ENCODE measurements around the gene TNS1.
"Not testable (repeated sequence)": the region's sequence is repeated elsewhere in the genome, so short reads cannot be mapped to it uniquely, and the experiment has no call there.

The TNS1 gene

GRCh38 chr2:217789003-217789735 lies 213.6 kb downstream of the TNS1 start:
- H3K27me3 ChIP-seq (ENCODE audit: insufficient read depth, low read length) = peaks cover 4% of the 10 kb centered on the region; the same call in 1 of the 2 replicates
- H3K4me3 ChIP-seq (ENCODE audit: low read length) = 0 out of 2 replicates have a peak overlapping the region, but pooled peaks have one; percentile 17
- H3K9me3 ChIP-seq (ENCODE audit: insufficient read depth, low read depth, low read length) = peaks cover 6% of the 10 kb centered on the region; the same call in 1 of the 2 replicates
- no peak overlapping the region for H3K9ac ChIP-seq (ENCODE audit: low read depth, low read length)
- no peak overlapping the region for H3K27ac ChIP-seq (ENCODE audit: low read depth, low read length)
- H3K36me3 ChIP-seq (ENCODE audit: insufficient read depth, low read length) = no peaks in the 10 kb centered on the region
- WGBS = 39% methylated on average over 15 of the region's 15 CpGs
- H3K4me1 ChIP-seq (ENCODE audit: insufficient read depth, low read length) = no peaks in the 10 kb centered on the region

- no peak overlapping the region for H3K4me3 ChIP-seq (ENCODE audit: low read length)
- peaks cover 4% of the 10 kb centered on the region; the same call in 1 of the 2 replicates for H3K27me3 ChIP-seq (ENCODE audit: insufficient read depth, low read length)
- H3K36me3 ChIP-seq (ENCODE audit: insufficient read depth, low read length) = no peaks in the 10 kb centered on the region
- H3K9me3 ChIP-seq (ENCODE audit: insufficient read depth, low read depth, low read length) = peaks cover 6% of the 10 kb centered on the region; the same call in 1 of the 2 replicates
- no peak overlapping the region for H3K27ac ChIP-seq (ENCODE audit: low read depth, low read length)
- H3K9ac ChIP-seq (ENCODE audit: low read depth, low read length) = no peak overlapping the region
- WGBS = 92% methylated on average over 7 of the region's 7 CpGs
- H3K4me1 ChIP-seq (ENCODE audit: insufficient read depth, low read length) = no peaks in the 10 kb centered on the region
These were observed 214.2 kb downstream of the TNS1 start for GRCh38 chr2:217788669-217789002.

GRCh38 chr2:217787160-217787877 lies 215.5 kb downstream of the TNS1 start:
- WGBS = 96% methylated on average over 37 of the region's 37 CpGs
- no peak overlapping the region for H3K27ac ChIP-seq (ENCODE audit: low read depth, low read length)
- no peaks in the 10 kb centered on the region for H3K4me1 ChIP-seq (ENCODE audit: insufficient read depth, low read length)
- H3K36me3 ChIP-seq (ENCODE audit: insufficient read depth, low read length) = no peaks in the 10 kb centered on the region
- peaks cover 6% of the 10 kb centered on the region; the same call in 1 of the 2 replicates for H3K9me3 ChIP-seq (ENCODE audit: insufficient read depth, low read depth, low read length)
- H3K4me3 ChIP-seq (ENCODE audit: low read length) = no peak overlapping the region
- H3K27me3 ChIP-seq (ENCODE audit: insufficient read depth, low read length) = peaks cover 4% of the 10 kb centered on the region; the same call in 1 of the 2 replicates
- H3K9ac ChIP-seq (ENCODE audit: low read depth, low read length) = no peak overlapping the region

- H3K9me3 ChIP-seq (ENCODE audit: insufficient read depth, low read depth, low read length); H3K9ac ChIP-seq (ENCODE audit: low read depth, low read length); H3K27ac ChIP-seq (ENCODE audit: low read depth, low read length); H3K27me3 ChIP-seq (ENCODE audit: insufficient read depth, low read length); H3K4me1 ChIP-seq (ENCODE audit: insufficient read depth, low read length); H3K4me3 ChIP-seq (ENCODE audit: low read length); H3K36me3 ChIP-seq (ENCODE audit: insufficient read depth, low read length): not testable (repeated sequence)
- 95% methylated on average over 5 of the region's 5 CpGs for WGBS
These were observed 216.2 kb downstream of the TNS1 start for GRCh38 chr2:217786560-217786959.

- H3K4me1 ChIP-seq (ENCODE audit: insufficient read depth, low read length) = no peaks in the 10 kb centered on the region
- H3K9ac ChIP-seq (ENCODE audit: low read depth, low read length) = no peak overlapping the region
- peaks cover 6% of the 10 kb centered on the region; the same call in 1 of the 2 replicates for H3K9me3 ChIP-seq (ENCODE audit: insufficient read depth, low read depth, low read length)
- H3K36me3 ChIP-seq (ENCODE audit: insufficient read depth, low read length) = no peaks in the 10 kb centered on the region
- no peak overlapping the region for H3K4me3 ChIP-seq (ENCODE audit: low read length)
- peaks cover 4% of the 10 kb centered on the region; the same call in 1 of the 2 replicates for H3K27me3 ChIP-seq (ENCODE audit: insufficient read depth, low read length)
- no peak overlapping the region for H3K27ac ChIP-seq (ENCODE audit: low read depth, low read length)
- WGBS = 22% methylated on average over 10 of the region's 10 CpGs
These were observed 217.2 kb downstream of the TNS1 start for GRCh38 chr2:217785544-217786045.

- H3K4me1 ChIP-seq (ENCODE audit: insufficient read depth, low read length) = no peaks in the 10 kb centered on the region
- H3K36me3 ChIP-seq (ENCODE audit: insufficient read depth, low read length) = no peaks in the 10 kb centered on the region
- H3K9me3 ChIP-seq (ENCODE audit: insufficient read depth, low read depth, low read length) = peaks cover 6% of the 10 kb centered on the region; the same call in 1 of the 2 replicates
- H3K27ac ChIP-seq (ENCODE audit: low read depth, low read length) = no peak overlapping the region
- WGBS = 72% methylated on average over 14 of the region's 14 CpGs
- no peak overlapping the region for H3K9ac ChIP-seq (ENCODE audit: low read depth, low read length)
- H3K4me3 ChIP-seq (ENCODE audit: low read length) = no peak overlapping the region
- H3K27me3 ChIP-seq (ENCODE audit: insufficient read depth, low read length) = peaks cover 4% of the 10 kb centered on the region; the same call in 1 of the 2 replicates
These were observed 217.7 kb downstream of the TNS1 start for GRCh38 chr2:217784996-217785543.

GRCh38 chr2:217783243-217783642 lies 219.6 kb downstream of the TNS1 start:
- H3K9me3 ChIP-seq (ENCODE audit: insufficient read depth, low read depth, low read length) = peaks cover 6% of the 10 kb centered on the region; the same call in 1 of the 2 replicates
- H3K9ac ChIP-seq (ENCODE audit: low read depth, low read length) = no peak overlapping the region
- no peaks in the 10 kb centered on the region for H3K4me1 ChIP-seq (ENCODE audit: insufficient read depth, low read length)
- no peak overlapping the region for H3K4me3 ChIP-seq (ENCODE audit: low read length)
- H3K27ac ChIP-seq (ENCODE audit: low read depth, low read length) = no peak overlapping the region
- peaks cover 4% of the 10 kb centered on the region; the same call in 1 of the 2 replicates for H3K27me3 ChIP-seq (ENCODE audit: insufficient read depth, low read length)
- no peaks in the 10 kb centered on the region for H3K36me3 ChIP-seq (ENCODE audit: insufficient read depth, low read length)

GRCh38 chr2:217777906-217778305 lies 224.9 kb downstream of the TNS1 start:
- Histone ChIP-seq H3K36me3 (ENCODE audit: insufficient read depth, low read length) (no peaks in the 10 kb centered on the region), H3K27me3 (ENCODE audit: insufficient read depth, low read length) (no peaks in the 10 kb centered on the region)

GRCh38 chr2:217776631-217777030 lies 226.2 kb downstream of the TNS1 start:
- Histone ChIP-seq H3K27me3 (ENCODE audit: insufficient read depth, low read length) (no peaks in the 10 kb centered on the region), H3K27ac (ENCODE audit: low read depth, low read length) (no peak overlapping the region), H3K36me3 (ENCODE audit: insufficient read depth, low read length) (no peaks in the 10 kb centered on the region), H3K4me1 (ENCODE audit: insufficient read depth, low read length) (no peaks in the 10 kb centered on the region), H3K9me3 (ENCODE audit: insufficient read depth, low read depth, low read length) (no peaks in the 10 kb centered on the region), H3K9ac (ENCODE audit: low read depth, low read length) (no peak overlapping the region), H3K4me3 (ENCODE audit: low read length) (no peak overlapping the region)

More at GRCh38 chr2:217777906-217778305, 224.9 kb downstream of the TNS1 start:
- H3K9ac ChIP-seq (ENCODE audit: low read depth, low read length) = no peak overlapping the region
- H3K9me3 ChIP-seq (ENCODE audit: insufficient read depth, low read depth, low read length) = no peaks in the 10 kb centered on the region
- H3K4me3 ChIP-seq (ENCODE audit: low read length) = no peak overlapping the region
- H3K4me1 ChIP-seq (ENCODE audit: insufficient read depth, low read length) = no peaks in the 10 kb centered on the region
- no peak overlapping the region for H3K27ac ChIP-seq (ENCODE audit: low read depth, low read length)

- Histone ChIP-seq H3K36me3 (ENCODE audit: insufficient read depth, low read length) (no peaks in the 10 kb centered on the region), H3K4me3 (ENCODE audit: low read length) (no peak overlapping the region), H3K27ac (ENCODE audit: low read depth, low read length) (no peak overlapping the region), H3K27me3 (ENCODE audit: insufficient read depth, low read length) (no peaks in the 10 kb centered on the region), H3K9me3 (ENCODE audit: insufficient read depth, low read depth, low read length) (no peaks in the 10 kb centered on the region), H3K4me1 (ENCODE audit: insufficient read depth, low read length) (no peaks in the 10 kb centered on the region), H3K9ac (ENCODE audit: low read depth, low read length) (no peak overlapping the region)
- 71% methylated on average over 4 of the region's 4 CpGs for WGBS
These were observed 226.8 kb downstream of the TNS1 start for GRCh38 chr2:217775920-217776503.

GRCh38 chr2:217774232-217774631 lies 228.6 kb downstream of the TNS1 start:
- Histone ChIP-seq H3K4me1 (ENCODE audit: insufficient read depth, low read length) (no peaks in the 10 kb centered on the region), H3K36me3 (ENCODE audit: insufficient read depth, low read length) (no peaks in the 10 kb centered on the region), H3K9ac (ENCODE audit: low read depth, low read length) (no peak overlapping the region), H3K4me3 (ENCODE audit: low read length) (no peak overlapping the region), H3K9me3 (ENCODE audit: insufficient read depth, low read depth, low read length) (no peaks in the 10 kb centered on the region), H3K27ac (ENCODE audit: low read depth, low read length) (no peak overlapping the region), H3K27me3 (ENCODE audit: insufficient read depth, low read length) (no peaks in the 10 kb centered on the region)
- 94% methylated on average over 3 of the region's 3 CpGs for WGBS
